ENCODE results near the gene ABHD14A.

ABHD14A gene

GRCh38 chr3:52023860-52024764, 49.2 kb downstream of the ABHD14A start:
- no peaks in the 10 kb centered on the region for H3K27me3 Mint-ChIP-seq (ENCODE audit: low read depth)
- H3K36me3 Mint-ChIP-seq (ENCODE audit: low read depth): no peaks in the 10 kb centered on the region
- H3K27ac Mint-ChIP-seq: peak overlapping the region in 2 of 3 experiments; percentile 54 to 62
- no peak overlapping the region for H3K4me3 Mint-ChIP-seq
- no peaks in the 10 kb centered on the region for H3K9me3 Mint-ChIP-seq
- no peak for TF ChIP-seq CTCF (IDR thresholded peaks at IDR 0.05; ENCODE audit: unreplicated experiment in 3 of 3)
- H3K4me1 Mint-ChIP-seq: peaks cover 62% of the 10 kb centered on the region

- no peaks in the 10 kb centered on the region for H3K36me3 Mint-ChIP-seq (ENCODE audit: low read depth)
- no peaks in the 10 kb centered on the region for H3K27me3 Mint-ChIP-seq (ENCODE audit: low read depth)
- no peak overlapping the region for H3K4me3 Mint-ChIP-seq
- H3K4me1 Mint-ChIP-seq: peaks cover 60% of the 10 kb centered on the region
- no peaks in the 10 kb centered on the region for H3K9me3 Mint-ChIP-seq
- peak overlapping the region in 2 of 3 experiments; percentile 54 to 62 for H3K27ac Mint-ChIP-seq
- TF ChIP-seq CTCF (IDR thresholded peaks at IDR 0.05; ENCODE audit: unreplicated experiment in 3 of 3): no peak
These were observed 50.0 kb downstream of the ABHD14A start for GRCh38 chr3:52024765-52025452.

GRCh38 chr3:52025453-52025852, 50.6 kb downstream of the ABHD14A start:
- no peak overlapping the region for H3K4me3 Mint-ChIP-seq
- peaks cover 4% of the 10 kb centered on the region for H3K27me3 Mint-ChIP-seq (ENCODE audit: low read depth)
- H3K4me1 Mint-ChIP-seq: peaks cover 63% of the 10 kb centered on the region
- peak overlapping the region in 2 of 3 experiments; percentile 47 to 68 for H3K27ac Mint-ChIP-seq
- no peaks in the 10 kb centered on the region for H3K36me3 Mint-ChIP-seq (ENCODE audit: low read depth)
- no peaks in the 10 kb centered on the region for H3K9me3 Mint-ChIP-seq
- TF ChIP-seq CTCF (IDR thresholded peaks at IDR 0.05; ENCODE audit: unreplicated experiment in 3 of 3): no peak

- Mint-ChIP-seq H3K36me3 (ENCODE audit: low read depth) (no peaks in the 10 kb centered on the region), H3K27me3 (ENCODE audit: low read depth) (peaks cover 4% of the 10 kb centered on the region), H3K9me3 (no peaks in the 10 kb centered on the region), H3K4me3 (peak overlapping the region in 2 of 3 experiments; percentile 2 to 25), H3K27ac (peak overlapping the region; percentile 47 to 72 (median 68)), H3K4me1 (peaks cover 60% of the 10 kb centered on the region)
- no peak for TF ChIP-seq CTCF (IDR thresholded peaks at IDR 0.05; ENCODE audit: unreplicated experiment in 3 of 3)
These were observed 51.2 kb downstream of the ABHD14A start for GRCh38 chr3:52026041-52026440.

GRCh38 chr3:52028572-52028971, 53.7 kb downstream of the ABHD14A start:
- no peaks in the 10 kb centered on the region for H3K9me3 Mint-ChIP-seq
- no peaks in the 10 kb centered on the region for H3K36me3 Mint-ChIP-seq (ENCODE audit: low read depth)
- no peak for TF ChIP-seq CTCF (IDR thresholded peaks at IDR 0.05; ENCODE audit: unreplicated experiment in 3 of 3)
- H3K4me3 Mint-ChIP-seq: no peak overlapping the region
- peaks cover 7% of the 10 kb centered on the region for H3K27me3 Mint-ChIP-seq (ENCODE audit: low read depth)
- no peak overlapping the region for H3K27ac Mint-ChIP-seq
- H3K4me1 Mint-ChIP-seq: peaks cover 52% of the 10 kb centered on the region
